HG03378 (cell line): Measurements from ENCODE around the gene KREMEN2.
A peak's percentile ranks its signal among the peaks of the same experiment; 100 is the strongest.

Experiments
- ATAC-seq: cut with Tn5 transposase; IDR thresholded peaks from one replicate; pipeline ENCODE4 v1.9.1; 2021; ENCODE audit warnings: mild to moderate bottlenecking, moderate library complexity; ENCODE audit not compliant: unreplicated experiment

KREMEN2 gene

DNA sequence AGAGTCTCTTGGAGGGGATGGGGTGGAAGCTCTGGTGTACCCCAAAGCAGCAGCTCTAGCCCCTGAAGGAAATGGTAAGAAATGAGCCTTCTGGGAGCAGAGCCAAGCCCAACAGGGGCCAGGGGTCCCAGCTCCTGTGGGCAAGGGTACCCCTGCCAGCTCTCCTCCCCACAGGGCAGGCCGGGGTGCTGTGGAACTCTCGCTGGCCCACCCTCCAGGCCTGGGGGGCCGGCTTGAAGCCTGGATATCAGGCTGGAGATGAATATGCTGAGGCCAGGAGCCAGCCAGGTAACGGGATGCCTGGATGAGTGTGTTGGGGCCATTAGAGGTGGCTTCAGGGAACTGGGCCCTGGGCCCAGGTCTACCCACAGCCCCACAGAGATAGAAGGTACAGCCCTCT is 36.5 kb downstream of the KREMEN2 start:
- no peak for ATAC-seq

DNA sequence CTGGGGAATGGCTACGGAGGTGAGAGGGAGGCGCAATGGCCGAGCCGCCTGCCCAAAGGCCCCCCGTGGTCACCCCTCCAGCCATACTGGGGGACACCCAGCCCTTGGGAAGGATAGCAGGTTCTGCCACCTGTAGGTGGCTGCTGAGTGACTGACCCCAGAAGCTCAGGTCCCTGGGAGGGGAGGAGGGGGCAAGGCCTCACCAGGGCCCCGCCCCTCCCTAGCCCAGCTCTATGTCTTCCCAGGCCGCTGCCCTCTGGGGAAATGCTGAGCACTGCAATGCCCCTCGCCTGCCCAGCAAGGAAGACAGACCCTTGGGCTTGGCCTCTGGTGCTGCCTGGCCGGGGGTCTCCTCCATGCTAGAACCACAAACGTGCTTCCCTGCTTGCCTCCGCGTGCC is 37.2 kb downstream of the KREMEN2 start:
- ATAC-seq, result no peak

GRCh38 chr16:3003582-3004270 is 39.7 kb downstream of the KREMEN2 start:
- peak; percentile 96 for ATAC-seq

DNA sequence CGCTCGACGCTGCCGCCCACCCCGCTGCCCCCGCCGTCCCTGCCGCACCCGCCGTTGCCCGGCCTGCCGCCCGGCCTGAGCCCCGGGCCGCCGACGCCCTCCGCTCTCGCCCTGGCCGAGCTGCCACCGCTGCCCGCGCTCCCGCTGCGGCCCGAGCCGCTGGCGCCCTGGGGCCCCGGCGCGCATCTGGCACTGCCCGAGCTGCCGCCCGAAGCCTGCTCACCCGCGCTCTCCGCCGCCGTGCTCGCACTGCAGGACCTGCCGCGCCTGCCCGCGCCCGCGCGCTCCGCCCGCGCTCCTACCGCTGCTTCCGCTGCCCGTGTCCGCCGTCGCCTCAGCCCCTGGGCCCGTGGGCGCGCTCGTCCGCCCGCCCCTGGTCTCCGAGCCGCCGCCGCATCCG is 40.2 kb downstream of the KREMEN2 start:
- no peak for ATAC-seq

DNA sequence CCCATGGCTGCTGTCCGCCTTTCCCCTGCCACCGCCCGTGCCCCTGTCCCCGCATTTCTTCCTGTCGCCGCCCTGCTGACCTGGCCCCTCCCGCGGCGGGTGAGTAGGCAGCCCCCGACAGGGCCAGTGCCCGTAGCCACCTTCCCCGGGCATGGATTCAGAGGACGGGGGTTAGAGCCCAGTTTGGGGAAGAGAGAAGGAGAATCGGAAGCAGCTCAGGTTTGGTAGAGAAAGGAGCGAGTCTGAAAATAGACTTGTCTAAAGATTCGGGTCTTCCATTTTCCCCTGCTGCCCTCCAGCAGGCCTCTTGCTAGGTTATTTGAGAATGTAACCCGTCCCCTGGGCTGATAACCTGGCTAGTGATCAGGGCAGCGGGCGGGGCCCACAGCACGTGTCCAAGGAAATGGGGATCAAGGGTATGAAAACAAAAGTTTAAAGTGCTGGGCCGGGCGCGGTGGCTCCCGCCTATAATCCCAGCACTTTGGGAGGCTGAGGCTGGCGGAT is 40.8 kb downstream of the KREMEN2 start:
- no peak for ATAC-seq

DNA sequence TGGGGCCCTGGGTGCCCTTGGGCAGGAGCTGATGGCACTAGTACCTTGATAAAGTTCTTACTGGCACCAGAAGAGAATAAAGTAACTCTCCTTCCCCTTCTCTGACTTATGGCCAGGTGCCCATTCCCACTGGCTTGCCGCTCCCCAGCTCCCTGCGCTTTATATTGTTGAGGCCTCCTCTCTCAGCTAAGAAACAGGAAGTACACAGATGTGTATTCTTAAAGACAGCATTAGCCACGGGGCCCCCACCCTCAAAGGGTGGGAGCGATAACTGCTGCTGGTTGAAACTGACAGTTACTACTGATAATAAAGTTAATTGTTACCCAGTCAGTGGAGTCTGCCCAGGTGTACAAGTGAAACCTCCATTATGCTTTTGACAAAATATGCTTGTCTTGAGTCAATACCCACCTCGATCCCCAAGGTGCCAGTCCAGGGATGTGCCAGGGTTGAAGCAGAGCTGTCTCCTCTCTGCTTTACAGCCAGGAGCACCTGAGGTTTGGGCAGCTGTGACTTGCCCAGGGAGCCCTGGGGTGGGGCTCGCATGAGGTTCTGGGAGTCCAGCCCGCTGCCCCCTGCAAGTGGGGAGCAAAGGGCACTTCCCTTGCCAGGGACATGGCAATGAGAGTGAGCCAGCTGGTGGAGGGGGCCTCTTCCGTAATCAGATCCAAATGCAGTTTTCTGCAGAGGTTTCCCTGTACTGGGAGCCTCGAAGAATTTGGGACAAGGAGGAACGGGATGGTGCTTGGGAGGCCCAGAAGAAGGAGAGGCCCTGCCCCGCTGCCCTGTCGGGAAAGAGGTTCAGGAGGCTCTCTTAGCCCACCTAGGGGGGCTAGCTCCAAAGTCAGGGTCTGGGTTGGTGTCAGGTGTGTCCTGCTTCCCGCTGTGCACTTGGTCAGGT is 43.2 kb downstream of the KREMEN2 start:
- no peak for ATAC-seq

DNA sequence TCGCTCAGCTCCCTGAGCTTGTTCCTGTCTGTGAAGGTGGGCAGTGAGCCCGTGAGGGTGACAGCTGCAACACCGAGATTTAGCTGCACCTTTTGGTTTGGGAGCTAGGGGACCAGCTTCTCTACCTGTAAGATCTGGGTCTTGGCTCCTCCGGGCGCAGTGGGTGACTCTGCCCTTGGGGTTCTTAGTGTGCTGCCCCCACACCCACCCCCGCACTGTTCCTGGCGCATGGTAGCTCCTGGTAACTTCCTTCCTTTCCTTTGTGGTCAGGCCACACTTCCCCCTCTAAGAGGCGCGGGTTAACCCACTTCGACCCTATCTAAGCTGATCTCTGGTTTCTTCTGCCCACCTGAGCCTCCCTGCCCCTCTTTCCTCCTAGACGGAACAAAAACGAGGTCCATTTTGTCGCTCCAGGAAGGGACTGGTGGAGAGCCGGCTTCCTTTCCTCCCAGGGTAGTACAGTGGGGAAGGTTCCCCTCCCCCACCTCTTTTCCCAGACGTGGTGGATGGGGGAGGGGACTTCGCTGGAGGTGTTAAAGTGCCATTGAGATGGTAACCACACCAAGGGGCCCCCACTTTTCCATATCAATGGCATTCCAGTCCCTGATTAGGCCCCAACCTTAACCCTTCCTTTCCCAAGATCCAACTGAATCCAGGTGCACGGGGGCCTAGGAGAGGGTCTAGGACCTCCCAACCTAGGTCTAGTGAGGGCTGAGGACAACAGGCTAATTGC is 44.0 kb downstream of the KREMEN2 start:
- ATAC-seq, result no peak

DNA sequence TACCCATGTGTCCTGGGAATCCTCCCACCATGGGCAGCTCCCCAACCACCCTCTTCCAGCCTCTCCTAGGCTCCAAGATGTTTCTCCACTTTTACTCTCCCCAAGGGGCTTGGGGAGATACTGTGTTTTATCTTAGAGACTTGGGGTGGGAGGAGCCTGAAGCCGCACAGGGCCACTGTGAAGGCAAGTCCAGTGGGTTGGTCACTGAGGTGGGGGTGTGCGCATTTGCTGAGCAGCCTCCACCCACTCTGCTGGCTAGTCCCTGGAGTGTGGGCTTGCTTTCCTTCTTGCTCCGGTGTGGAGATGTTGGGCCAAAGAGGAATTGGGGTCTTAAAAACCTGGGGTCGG is 44.6 kb downstream of the KREMEN2 start:
- ATAC-seq, result no peak

DNA sequence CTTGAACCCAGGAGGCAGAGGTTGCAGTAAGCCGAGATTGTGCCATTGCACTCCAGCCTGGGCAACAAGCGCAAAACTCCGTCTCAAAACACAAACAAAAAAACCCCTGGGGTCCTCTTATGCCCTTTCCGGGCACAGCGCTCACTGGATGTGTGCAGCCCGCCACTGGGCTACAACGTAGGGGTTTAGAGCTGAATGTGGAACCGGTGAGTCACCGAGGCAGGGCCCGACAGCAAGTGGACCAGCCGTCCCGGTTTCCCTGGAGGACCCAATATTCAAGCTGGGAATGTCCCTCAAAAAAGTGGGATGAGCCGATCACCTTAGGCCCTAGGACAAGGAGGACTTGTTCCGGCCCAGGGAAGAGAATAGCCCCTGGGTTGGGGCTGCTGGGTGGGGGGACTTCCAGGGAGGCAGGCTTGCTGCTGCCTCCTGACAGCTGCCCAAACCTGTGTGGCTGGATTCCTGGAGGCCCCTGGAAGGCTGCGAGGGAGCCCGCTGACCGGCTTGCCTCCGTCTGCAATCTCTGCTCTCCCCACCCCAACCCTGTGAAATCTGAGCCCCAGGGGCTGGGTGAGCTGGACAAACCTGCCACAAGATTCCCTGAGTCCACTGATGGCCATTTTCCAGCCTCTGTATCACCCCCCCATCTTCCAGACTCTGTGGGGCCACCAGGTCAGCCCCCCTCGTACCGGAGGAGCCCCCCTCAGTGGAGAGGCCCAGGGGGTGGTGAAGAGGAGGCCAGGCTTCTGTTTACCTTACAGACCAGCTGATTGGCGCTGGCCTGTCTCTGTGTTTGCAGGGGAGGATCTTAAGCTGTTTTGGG is 45.7 kb downstream of the KREMEN2 start:
- ATAC-seq, result no peak

GRCh38 chr16:3010510-3010909 is 46.4 kb downstream of the KREMEN2 start:
- no peak for ATAC-seq

DNA sequence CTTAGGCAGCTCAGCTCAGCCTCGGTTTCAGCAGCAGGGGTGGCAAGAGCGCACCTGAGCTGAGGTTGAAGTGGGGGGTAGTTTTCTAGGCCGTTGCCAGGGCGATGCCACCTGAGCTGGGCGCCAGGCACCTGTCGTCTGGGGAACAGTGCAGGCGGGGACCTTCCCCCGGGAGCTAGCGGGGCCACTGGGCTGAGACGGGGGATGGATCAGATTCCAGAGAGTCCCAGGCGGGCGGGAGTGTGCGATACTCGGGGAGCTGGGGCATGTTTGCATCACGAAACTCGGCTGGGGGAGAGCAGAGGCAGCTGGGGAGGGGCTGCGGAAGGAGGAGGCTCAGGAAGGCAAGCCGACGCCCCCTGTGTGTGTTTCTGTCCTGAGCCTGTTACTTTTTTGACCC is 48.2 kb downstream of the KREMEN2 start:
- ATAC-seq, result no peak

DNA sequence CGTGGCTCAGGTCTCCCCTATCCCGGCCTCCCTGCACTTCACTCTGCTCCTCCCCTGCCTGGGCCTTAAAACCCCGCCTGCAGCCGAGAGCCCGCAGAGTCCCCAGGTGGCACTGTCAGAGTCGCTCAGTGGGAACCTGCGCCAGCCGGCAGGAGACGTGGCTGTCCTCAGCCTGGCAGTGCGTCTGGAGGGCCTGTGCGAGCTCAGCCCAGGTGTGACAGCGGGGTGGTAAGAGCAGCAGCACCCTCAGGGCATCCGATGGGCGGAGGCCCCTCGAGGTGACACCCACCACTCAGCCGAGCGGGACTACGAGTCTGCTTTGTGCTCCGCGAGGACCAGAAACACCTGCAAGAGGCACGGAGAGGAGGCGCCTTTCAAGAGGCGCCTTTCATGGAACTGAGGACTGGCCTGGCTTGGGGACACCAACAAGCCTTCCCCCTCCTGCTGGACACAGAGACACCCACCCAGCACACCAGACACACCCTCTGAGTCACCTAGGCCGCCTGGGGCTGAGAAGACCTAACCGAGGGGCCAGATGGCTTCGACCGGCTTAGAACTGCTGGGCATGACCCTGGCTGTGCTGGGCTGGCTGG is 48.8 kb downstream of the KREMEN2 start, which contains the start of gene CLDN9:
Gene CLDN9 (plus strand): TSS at position 96 of the 593 bp plus-strand sequence. CDS start 440 bp downstream, at position 536.
- no peak for ATAC-seq

DNA sequence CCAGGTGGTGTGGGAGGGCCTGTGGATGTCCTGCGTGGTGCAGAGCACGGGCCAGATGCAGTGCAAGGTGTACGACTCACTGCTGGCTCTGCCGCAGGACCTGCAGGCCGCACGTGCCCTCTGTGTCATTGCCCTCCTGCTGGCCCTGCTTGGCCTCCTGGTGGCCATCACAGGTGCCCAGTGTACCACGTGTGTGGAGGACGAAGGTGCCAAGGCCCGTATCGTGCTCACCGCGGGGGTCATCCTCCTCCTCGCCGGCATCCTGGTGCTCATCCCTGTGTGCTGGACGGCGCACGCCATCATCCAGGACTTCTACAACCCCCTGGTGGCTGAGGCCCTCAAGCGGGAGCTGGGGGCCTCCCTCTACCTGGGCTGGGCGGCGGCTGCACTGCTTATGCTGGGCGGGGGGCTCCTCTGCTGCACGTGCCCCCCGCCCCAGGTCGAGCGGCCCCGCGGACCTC is 49.4 kb downstream of the KREMEN2 start:
- ATAC-seq, result no peak

- no peak for ATAC-seq
Measured at GRCh38 chr16:3013998-3014690, 50.1 kb downstream of the KREMEN2 start.

GRCh38 chr16:3014971-3015370 is 50.9 kb downstream of the KREMEN2 start:
- no peak for ATAC-seq

DNA sequence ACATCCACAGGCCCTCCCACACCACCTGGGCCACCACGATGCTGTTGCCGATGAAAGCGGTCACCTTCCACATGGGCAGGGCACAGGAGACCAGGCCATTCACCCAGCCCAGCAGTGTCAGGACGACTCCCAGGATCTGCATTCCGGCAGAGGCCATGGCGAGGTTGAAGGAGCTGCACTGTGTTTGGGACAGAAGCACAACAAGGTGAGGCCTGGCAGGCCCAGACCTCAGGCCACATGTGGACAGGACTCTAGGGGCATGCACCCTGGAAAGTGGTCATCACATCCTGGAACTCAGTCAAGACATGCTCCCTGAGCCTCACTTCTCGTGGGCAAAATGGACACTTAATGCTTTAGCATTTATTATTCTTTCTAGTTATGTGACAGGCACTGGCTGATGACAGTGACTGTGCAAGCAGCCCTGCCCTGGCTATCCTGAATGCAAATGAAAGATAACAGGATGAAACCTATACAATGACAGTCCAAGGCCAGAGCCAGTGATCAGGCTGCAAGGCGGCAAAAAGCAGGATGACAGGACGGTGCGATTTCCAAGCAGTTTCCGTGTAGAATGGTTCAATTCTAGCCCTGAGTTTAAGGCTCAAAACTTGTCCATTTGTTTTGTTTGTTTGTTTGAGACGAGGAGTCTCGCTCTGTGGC is 51.9 kb downstream of the KREMEN2 start:
- no peak for ATAC-seq

DNA sequence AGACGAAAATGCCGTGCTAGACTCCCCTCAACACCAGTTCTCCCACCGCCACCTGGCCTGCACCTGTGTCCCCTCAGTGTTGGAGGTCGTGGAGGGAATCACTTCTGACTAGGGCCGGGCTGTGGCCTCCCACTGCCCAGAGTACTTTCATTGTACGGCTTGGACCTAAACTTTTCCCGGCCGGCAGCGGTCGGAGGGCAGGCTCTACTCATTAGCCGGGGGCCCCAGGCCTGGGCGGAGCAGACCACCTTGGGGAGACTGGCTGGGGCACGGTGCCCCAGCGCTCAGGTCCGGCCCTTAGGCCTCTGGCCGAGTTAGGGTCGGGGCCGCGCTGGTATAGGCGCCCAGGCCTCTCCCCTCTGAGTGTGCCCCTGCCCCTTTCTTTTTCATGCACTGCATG is 53.3 kb downstream of the KREMEN2 start:
- ATAC-seq, result no peak
